Testis (tissue), 3 donors: ENCODE data around the gene LRRC7. TPM values are rescaled to one million over a fixed set of nuclear protein-coding genes. Genes with fewer than 3 reads are reported as not detected.
A peak's percentile ranks its signal among the peaks of the same experiment; 100 is the strongest.

Source experiments
- DNase-seq: peaks from one replicate; pipeline ENCODE4 v3.0.0-alpha.2; 2019
- H3K27ac ChIP-seq, 2 donors: fragments of 200-600 bp; sonication (generic); one replicate each; pipeline ENCODE4 v1.5.1; 2019
- H3K27me3 ChIP-seq: fragments of 200-600 bp; sonication (generic); one replicate; pipeline ENCODE4 v1.5.1; 2019
- H3K36me3 ChIP-seq: fragments of 200-600 bp; sonication (generic); one replicate; pipeline ENCODE4 v1.5.1; 2017; ENCODE audit warnings: low read depth; ENCODE audit errors: missing control alignments
- H3K4me1 ChIP-seq: fragments of 200-600 bp; sonication (generic); one replicate; pipeline ENCODE4 v1.5.1; 2019
- H3K4me3 ChIP-seq, 2 donors: fragments of 200-600 bp; sonication (generic); one replicate each; pipeline ENCODE4 v1.5.1; 2017 to 2019
- H3K9me3 ChIP-seq: fragments of 200-600 bp; sonication (generic); one replicate; pipeline ENCODE4 v1.5.1; 2017
- POLR2A ChIP-seq: fragments of 450-650 bp; IDR thresholded peaks from one replicate; pipeline ENCODE4 v1.6.1; 2017; ENCODE audit warnings: antibody characterized with exemption, mild to moderate bottlenecking, moderate library complexity
- WGBS, 2 donors: methylation state at CpG; one replicate each; pipeline ENCODE4 v1.1.5; 2018; 5-methylcytosine and 5-hydroxymethylcytosine counted together
- intact Hi-C: fragments of 100-400 bp; cut with DNase I; formaldehyde crosslinking; loops from one replicate; pipeline ENCODE4 v1.15.1; 2023; ENCODE audit warnings: low total_unique reads
- polyA plus RNA-seq: library from polyadenylated mRNA; stranded (reverse); fragments of 350-450 nt; fragmentation: Illumina TruSeq; extraction: RNeasy Lipid Tissue Mini Kit (QIAGEN cat#74804); gene quantifications from one replicate; pipeline ENCODE4 v1.2.3, GENCODE V29; 2014; ENCODE audit warnings: low read depth, low replicate concordance; ENCODE audit not compliant: insufficient read depth
- total RNA-seq, 2 donors: library from RNA; depleted of rRNA; stranded (reverse); fragments of >200 nt; gene quantifications; one replicate each; pipeline ENCODE4 v1.2.3, GENCODE V29; 2016
- TF ChIP-seq, protein P1 (sequence below), 3 experiments: fragments of 450-650 bp in 2 of 3; fragments of 200-600 bp in 1 of 3; sonication (generic) in 1 of 3; IDR thresholded peaks; one replicate each; pipeline ENCODE4 v1.5.1; 2016 to 2019; ENCODE audit warnings: antibody characterized with exemption in 3 of 3, mild to moderate bottlenecking in 2 of 3, moderate library complexity in 1 of 3

LRRC7 gene
- total and polyA plus RNA-seq, 3 donors from 2014 or later, result 5.2 to 8.0 (median 6.9) TPM

DNA sequence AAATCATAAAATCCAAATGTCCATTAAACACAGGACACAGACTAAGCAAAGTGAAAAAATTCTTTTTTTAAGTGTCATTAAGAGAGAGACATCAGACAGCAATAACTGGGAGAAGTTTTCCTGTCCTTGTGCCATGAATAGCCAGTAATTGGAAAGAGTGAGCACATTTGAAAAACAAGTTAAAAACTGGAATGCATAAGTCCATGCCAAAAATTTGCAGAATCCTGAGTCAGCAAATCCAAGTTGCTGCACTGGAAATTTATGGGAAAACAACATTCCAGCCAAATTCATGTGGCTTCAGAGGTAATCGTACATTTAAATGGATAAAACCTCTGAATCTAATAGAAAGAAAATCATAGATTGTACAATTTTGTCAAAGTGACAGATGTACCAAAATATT lies 346.3 kb downstream of the LRRC7 start:
- no peak overlapping the region for H3K4me3 ChIP-seq
- WGBS, 2 donors, result 43 to 57% methylated on average over 1 of the region's 1 CpG
- peak overlapping the region in 1 of 2 donors; percentile 66 for H3K27ac ChIP-seq
- peaks cover 11% of the 10 kb centered on the region for H3K4me1 ChIP-seq
- H3K36me3 ChIP-seq, result no peaks in the 10 kb centered on the region
- intact Hi-C loops, result no loop called here
- H3K27me3 ChIP-seq, result no peaks in the 10 kb centered on the region
- TF ChIP-seq, protein P1, sequence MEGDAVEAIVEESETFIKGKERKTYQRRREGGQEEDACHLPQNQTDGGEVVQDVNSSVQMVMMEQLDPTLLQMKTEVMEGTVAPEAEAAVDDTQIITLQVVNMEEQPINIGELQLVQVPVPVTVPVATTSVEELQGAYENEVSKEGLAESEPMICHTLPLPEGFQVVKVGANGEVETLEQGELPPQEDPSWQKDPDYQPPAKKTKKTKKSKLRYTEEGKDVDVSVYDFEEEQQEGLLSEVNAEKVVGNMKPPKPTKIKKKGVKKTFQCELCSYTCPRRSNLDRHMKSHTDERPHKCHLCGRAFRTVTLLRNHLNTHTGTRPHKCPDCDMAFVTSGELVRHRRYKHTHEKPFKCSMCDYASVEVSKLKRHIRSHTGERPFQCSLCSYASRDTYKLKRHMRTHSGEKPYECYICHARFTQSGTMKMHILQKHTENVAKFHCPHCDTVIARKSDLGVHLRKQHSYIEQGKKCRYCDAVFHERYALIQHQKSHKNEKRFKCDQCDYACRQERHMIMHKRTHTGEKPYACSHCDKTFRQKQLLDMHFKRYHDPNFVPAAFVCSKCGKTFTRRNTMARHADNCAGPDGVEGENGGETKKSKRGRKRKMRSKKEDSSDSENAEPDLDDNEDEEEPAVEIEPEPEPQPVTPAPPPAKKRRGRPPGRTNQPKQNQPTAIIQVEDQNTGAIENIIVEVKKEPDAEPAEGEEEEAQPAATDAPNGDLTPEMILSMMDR (IDR thresholded peaks at IDR 0.05), result no peak
- TF ChIP-seq POLR2A, result no peak
- DNase-seq, result peak; percentile 19
- H3K9me3 ChIP-seq, result no peaks in the 10 kb centered on the region

DNA sequence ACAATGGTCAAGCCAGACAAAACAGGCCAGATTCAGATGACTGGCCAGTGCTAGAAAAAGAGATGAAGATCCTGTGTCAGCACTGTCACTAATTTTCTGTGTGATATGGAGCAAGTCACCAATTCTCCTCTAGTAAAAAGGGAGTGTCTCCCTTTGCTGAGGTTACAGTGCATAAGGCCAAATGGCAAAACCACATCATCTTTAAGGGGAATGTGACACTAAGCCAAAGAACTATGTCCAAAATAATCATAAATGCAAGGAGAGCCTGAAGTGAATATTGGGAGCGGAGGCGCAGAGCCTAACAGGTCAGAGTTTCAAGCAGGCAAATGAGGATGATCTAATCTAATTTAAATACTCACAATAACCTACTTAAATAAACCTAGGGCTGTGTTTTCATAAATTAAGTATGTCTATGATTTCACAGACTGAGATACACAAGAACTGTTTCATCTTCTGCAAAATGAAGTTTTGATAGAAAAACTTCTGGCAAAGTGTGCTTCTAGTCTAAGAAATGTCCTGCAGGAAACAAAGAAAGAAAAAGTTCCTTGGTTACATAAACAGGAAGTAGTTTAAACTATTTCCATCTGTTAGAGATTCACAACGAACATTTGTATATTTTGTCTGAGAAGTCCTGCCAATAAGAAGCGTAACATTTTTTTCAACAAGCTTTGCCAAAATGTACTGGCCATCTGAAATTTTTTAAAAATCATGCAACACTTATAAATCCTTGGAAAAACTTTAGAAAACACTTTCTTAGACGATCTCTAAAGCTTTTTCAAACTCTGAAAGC lies 347.4 kb downstream of the LRRC7 start:
- TF ChIP-seq, protein P1 (IDR thresholded peaks at IDR 0.05), result no peak
- no peak for TF ChIP-seq POLR2A
- DNase-seq, result no peak
- Histone ChIP-seq H3K27me3 (no peaks in the 10 kb centered on the region), H3K4me1 (peaks cover 11% of the 10 kb centered on the region), H3K4me3 (no peak overlapping the region), H3K27ac (peak overlapping the region; percentile 4 to 18), H3K9me3 (no peaks in the 10 kb centered on the region), H3K36me3 (no peaks in the 10 kb centered on the region)
- 39 to 49% methylated on average over 5 of the region's 5 CpGs for WGBS, 2 donors
- intact Hi-C loops, result no loop called here

DNA sequence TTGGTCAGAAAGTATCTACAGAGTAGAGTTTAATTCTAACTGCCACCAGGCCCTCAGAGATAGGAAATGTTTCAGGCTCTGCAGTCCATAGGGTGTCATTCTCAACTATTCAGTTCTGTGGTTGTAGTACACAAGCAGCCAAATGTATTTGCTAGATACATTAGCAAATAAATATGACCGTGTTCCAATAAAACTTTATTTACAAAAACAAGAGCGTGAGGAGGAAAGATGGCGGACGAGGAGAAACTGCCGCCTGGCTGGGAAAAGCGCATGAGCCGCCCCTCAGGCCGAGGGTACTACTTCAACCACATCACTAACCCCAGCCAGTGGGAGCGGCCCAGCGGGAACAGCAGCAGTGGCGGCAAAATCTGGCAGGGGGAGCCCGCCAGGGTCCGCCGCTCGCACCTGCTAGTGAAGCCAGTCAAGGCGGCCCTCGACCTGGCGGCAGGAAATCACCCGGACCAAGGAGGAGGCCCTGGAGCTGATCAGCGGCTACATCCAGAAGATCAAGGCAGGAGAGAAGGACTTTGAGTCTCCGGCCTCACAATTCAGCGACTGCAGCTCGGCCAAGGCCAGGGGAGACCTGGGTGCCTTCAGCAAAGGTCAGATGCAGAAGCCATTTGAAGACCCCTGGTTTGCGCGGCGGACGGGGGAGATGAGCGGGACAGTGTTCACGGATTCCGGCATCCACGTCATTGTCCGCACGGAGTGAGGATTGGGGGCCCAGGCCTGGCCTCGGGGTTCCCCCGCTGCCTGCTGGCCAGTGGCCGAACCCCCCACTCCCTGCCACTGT lies 351.6 kb downstream of the LRRC7 start:
- intact Hi-C loops, result no loop called here
- no peaks in the 10 kb centered on the region for H3K36me3 ChIP-seq
- DNase-seq, result peak; percentile 23
- peak overlapping the region; percentile 33 to 56 for H3K4me3 ChIP-seq
- peaks cover 11% of the 10 kb centered on the region for H3K4me1 ChIP-seq
- no peaks in the 10 kb centered on the region for H3K9me3 ChIP-seq
- no peaks in the 10 kb centered on the region for H3K27me3 ChIP-seq
- TF ChIP-seq, protein P1 (IDR thresholded peaks at IDR 0.05), result no peak
- no peak for TF ChIP-seq POLR2A
- 64 to 84% methylated on average over 18 to 36 of the region's 36 CpGs for WGBS, 2 donors
- peak overlapping the region; percentile 63 to 71 for H3K27ac ChIP-seq

DNA sequence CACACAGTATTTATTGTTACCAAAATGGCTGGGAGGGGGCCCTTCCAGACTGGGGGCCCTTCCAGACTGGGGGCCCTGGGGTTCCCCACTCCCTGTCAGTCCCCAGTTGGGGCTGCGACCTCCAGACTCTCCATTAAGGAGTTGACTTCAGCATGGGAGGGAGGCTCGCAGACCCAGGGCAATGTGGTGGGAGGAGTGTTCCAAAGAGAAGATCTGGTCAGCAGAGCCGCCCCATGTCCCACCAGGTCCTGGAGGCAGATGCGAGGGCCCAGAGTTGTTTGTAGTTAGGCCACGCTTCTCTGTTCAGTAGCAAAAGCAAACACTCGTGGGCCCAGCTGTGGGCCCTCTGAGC lies 352.2 kb downstream of the LRRC7 start:
- Histone ChIP-seq H3K27ac (peak overlapping the region in 1 of 2 donors; percentile 71), H3K4me3 (peak overlapping the region; percentile 33 to 56), H3K9me3 (no peaks in the 10 kb centered on the region), H3K4me1 (peaks cover 6% of the 10 kb centered on the region), H3K36me3 (no peaks in the 10 kb centered on the region), H3K27me3 (no peaks in the 10 kb centered on the region)
- TF ChIP-seq, protein P1 (IDR thresholded peaks at IDR 0.05), result no peak
- no peak for TF ChIP-seq POLR2A
- WGBS, 2 donors, result 50 to 63% methylated on average over 5 to 6 of the region's 6 CpGs
- intact Hi-C loops, result no loop called here
- DNase-seq, result peak; percentile 14
